Keratinocyte (primary cell): ENCODE measurements around the gene ZBTB24.

Experiments
- CTCF ChIP-seq, 3 experiments: IDR thresholded peaks in 1 of 3; conservative IDR thresholded peaks in 1 of 3; optimal IDR thresholded peaks in 1 of 3; 2 replicates in 2 of 3; 3 replicates in 1 of 3; pipeline versions ENCODE3 to v1.5.1; 2011; ENCODE audit warnings: low read length in 3 of 3, mild to moderate bottlenecking in 3 of 3, moderate library complexity in 2 of 3, control low read depth in 1 of 3, inconsistent platforms in 1 of 3; ENCODE audit not compliant: insufficient read depth in 2 of 3; ENCODE audit errors: extremely low read depth in 1 of 3
- EZH2 ChIP-seq: IDR thresholded peaks from one replicate; pipeline ENCODE4 v1.6.1; 2012; ENCODE audit warnings: inconsistent platforms, mild to moderate bottlenecking, low read length, moderate library complexity

- TF ChIP-seq CTCF (optimal IDR thresholded peaks at IDR 0.05 in 1 of 3, IDR thresholded peaks at IDR 0.05 in 1 of 3, conservative IDR thresholded peaks at IDR 0.05 in 1 of 3; ENCODE audit: extremely low read depth in 1 of 3, insufficient read depth in 2 of 3, low read length in 3 of 3) = no peak
- no peak for TF ChIP-seq EZH2
These were observed 31.9 kb upstream of the ZBTB24 start for GRCh38 chr6:109514946-109515345.
